ENCODE data around the gene RPL22.

The RPL22 gene

DNA sequence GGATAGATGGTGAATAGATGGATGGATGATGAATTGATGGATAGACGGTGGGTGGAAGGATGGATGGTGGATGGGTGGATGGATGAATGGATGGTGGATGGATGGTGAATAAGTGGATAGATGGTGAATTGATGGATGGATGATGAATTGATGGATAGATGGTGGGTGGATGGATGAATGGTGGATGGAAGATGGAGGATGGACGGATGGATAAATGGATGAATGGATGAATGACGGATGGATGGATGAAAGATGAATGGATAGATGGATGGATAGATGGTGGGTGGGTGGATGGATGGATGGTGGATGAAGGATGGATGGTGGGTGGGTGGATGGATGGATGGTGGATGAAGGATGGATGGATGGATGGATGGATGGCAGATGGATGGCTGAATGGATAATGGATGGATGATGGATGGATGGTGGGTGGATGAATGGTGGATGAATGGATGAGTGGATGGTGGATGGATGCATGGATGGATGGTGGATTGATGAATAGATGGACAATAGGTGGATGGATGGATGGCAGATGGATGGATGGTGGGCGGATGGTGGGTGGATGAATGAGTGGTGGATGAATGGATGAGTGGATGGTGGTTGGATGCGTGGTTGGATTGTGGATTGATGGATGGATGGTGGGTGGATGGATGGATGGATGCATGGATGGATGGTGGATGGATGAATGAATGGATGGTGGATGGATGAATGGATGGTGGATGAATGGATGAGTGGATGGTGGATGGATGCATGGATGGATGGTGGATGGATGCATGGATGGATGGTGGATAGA lies 24.6 kb downstream of the RPL22 start:
- Histone ChIP-seq H3K27me3 (ENCODE audit: insufficient read depth, insufficient read length) (peaks cover 38% of the 10 kb centered on the region), H3K9ac (ENCODE audit: insufficient read length, low read depth) (no peak overlapping the region), H3K36me3 (ENCODE audit: insufficient read depth, insufficient read length, low read length) (no peaks in the 10 kb centered on the region), H3K4me3 (ENCODE audit: insufficient read length, low read depth) (no peak overlapping the region), H3K4me1 (ENCODE audit: insufficient read depth, insufficient read length) (no peaks in the 10 kb centered on the region), H3K9me3 (ENCODE audit: insufficient read depth, low read length) (no peaks in the 10 kb centered on the region)
- TF ChIP-seq ZNF274 (IDR thresholded peaks at IDR 0.05; ENCODE audit: low read depth, low read length) (no peak), YY1 (IDR thresholded peaks at IDR 0.05; ENCODE audit: insufficient read depth, insufficient read length) (no peak), SUZ12 (IDR thresholded peaks at IDR 0.05; ENCODE audit: extremely low read depth, insufficient read depth, insufficient read length) (no peak)
- no peak for DNase-seq (ENCODE audit: low read depth, low spot score)

GRCh38 chr1:6172549-6172948 lies 26.8 kb downstream of the RPL22 start:
- Histone ChIP-seq H3K4me3 (ENCODE audit: insufficient read length, low read depth) (no peak overlapping the region), H3K9ac (ENCODE audit: insufficient read length, low read depth) (no peak overlapping the region), H3K4me1 (ENCODE audit: insufficient read depth, insufficient read length) (no peaks in the 10 kb centered on the region), H3K9me3 (ENCODE audit: insufficient read depth, low read length) (no peaks in the 10 kb centered on the region), H3K36me3 (ENCODE audit: insufficient read depth, insufficient read length, low read length) (no peaks in the 10 kb centered on the region), H3K27me3 (ENCODE audit: insufficient read depth, insufficient read length) (peaks cover 21% of the 10 kb centered on the region)
- no peak for TF ChIP-seq ZNF274 (IDR thresholded peaks at IDR 0.05; ENCODE audit: low read depth, low read length)
- no peak for TF ChIP-seq YY1 (IDR thresholded peaks at IDR 0.05; ENCODE audit: insufficient read depth, insufficient read length)
- no peak for TF ChIP-seq SUZ12 (IDR thresholded peaks at IDR 0.05; ENCODE audit: extremely low read depth, insufficient read depth, insufficient read length)
- DNase-seq (ENCODE audit: low read depth, low spot score), result no peak

DNA sequence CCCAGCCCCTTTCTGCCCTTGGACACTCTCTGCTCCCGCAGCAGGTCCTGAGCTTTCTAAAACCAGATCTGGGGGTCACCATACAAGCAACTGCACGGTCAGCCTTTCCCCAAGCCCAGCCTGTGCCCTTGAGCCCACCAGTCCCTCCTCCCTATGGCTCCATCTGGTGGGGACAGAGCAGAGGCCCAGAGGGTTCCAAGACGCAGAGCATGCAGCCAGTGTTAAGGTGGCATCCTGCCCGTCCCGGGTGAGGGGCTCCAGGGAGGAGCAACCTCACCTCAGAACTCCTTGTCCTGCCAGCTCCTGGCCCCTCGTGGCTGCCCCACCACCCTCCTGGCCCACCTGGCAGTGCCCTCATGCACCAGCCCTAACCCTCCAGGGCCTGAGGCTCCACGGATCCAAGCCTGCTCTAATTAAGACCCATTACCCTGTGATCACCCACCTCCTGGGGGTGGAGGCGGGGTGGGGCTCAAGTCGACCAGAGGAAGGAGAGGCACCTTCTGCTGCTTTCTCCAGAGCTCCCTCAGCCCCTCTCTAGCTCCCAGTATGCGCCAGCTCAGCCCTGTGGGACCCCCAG lies 27.8 kb downstream of the RPL22 start:
- H3K4me1 ChIP-seq (ENCODE audit: insufficient read depth, insufficient read length), result no peaks in the 10 kb centered on the region

DNA sequence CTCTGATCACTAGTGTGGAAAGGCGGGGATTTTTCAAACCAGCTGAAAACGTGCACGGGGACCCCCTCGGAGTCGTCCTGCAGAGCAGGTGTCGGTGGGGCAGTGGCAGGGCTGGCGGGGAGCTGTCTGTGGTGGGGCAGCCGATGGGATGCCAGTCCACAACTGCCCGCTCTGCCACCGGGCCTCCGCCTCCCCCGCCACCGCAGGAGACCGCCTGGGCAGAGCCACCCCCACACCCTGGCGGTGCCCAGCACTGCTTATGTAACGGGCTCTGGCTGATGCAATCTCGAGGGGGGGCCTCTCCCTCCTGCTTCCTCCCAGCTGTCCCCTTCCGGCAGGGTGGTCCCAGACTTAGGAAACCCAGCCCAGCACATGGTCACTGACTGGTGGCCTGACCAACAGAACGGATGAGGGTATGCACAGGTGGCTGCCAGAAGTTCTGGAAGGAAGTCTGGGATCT lies 28.6 kb downstream of the RPL22 start:
- Histone ChIP-seq H3K27me3 (ENCODE audit: insufficient read depth, insufficient read length) (peaks cover 4% of the 10 kb centered on the region), H3K4me3 (ENCODE audit: insufficient read length, low read depth) (no peak overlapping the region), H3K36me3 (ENCODE audit: insufficient read depth, insufficient read length, low read length) (no peaks in the 10 kb centered on the region), H3K4me1 (ENCODE audit: insufficient read depth, insufficient read length) (no peaks in the 10 kb centered on the region), H3K9ac (ENCODE audit: insufficient read length, low read depth) (no peak overlapping the region), H3K9me3 (ENCODE audit: insufficient read depth, low read length) (no peaks in the 10 kb centered on the region)
- TF ChIP-seq YY1 (IDR thresholded peaks at IDR 0.05; ENCODE audit: insufficient read depth, insufficient read length) (no peak), SUZ12 (IDR thresholded peaks at IDR 0.05; ENCODE audit: extremely low read depth, insufficient read depth, insufficient read length) (no peak), ZNF274 (IDR thresholded peaks at IDR 0.05; ENCODE audit: low read depth, low read length) (no peak)
- no peak for DNase-seq (ENCODE audit: low read depth, low spot score)

More for the DNA sequence above, 27.8 kb downstream of the RPL22 start:
- Histone ChIP-seq H3K36me3 (ENCODE audit: insufficient read depth, insufficient read length, low read length) (no peaks in the 10 kb centered on the region), H3K9ac (ENCODE audit: insufficient read length, low read depth) (no peak overlapping the region), H3K9me3 (ENCODE audit: insufficient read depth, low read length) (no peaks in the 10 kb centered on the region), H3K4me3 (ENCODE audit: insufficient read length, low read depth) (no peak overlapping the region), H3K27me3 (ENCODE audit: insufficient read depth, insufficient read length) (peaks cover 12% of the 10 kb centered on the region)
- TF ChIP-seq YY1 (IDR thresholded peaks at IDR 0.05; ENCODE audit: insufficient read depth, insufficient read length), result no peak
- TF ChIP-seq SUZ12 (IDR thresholded peaks at IDR 0.05; ENCODE audit: extremely low read depth, insufficient read depth, insufficient read length), result no peak
- no peak for TF ChIP-seq ZNF274 (IDR thresholded peaks at IDR 0.05; ENCODE audit: low read depth, low read length)
- no peak for DNase-seq (ENCODE audit: low read depth, low spot score)

- no peak overlapping the region for H3K4me3 ChIP-seq (ENCODE audit: insufficient read length, low read depth)
- no peak for DNase-seq (ENCODE audit: low read depth, low spot score)
- no peaks in the 10 kb centered on the region for H3K9me3 ChIP-seq (ENCODE audit: insufficient read depth, low read length)
- no peak overlapping the region for H3K9ac ChIP-seq (ENCODE audit: insufficient read length, low read depth)
- no peaks in the 10 kb centered on the region for H3K4me1 ChIP-seq (ENCODE audit: insufficient read depth, insufficient read length)
- no peaks in the 10 kb centered on the region for H3K27me3 ChIP-seq (ENCODE audit: insufficient read depth, insufficient read length)
- no peaks in the 10 kb centered on the region for H3K36me3 ChIP-seq (ENCODE audit: insufficient read depth, insufficient read length, low read length)
- TF ChIP-seq SUZ12 (IDR thresholded peaks at IDR 0.05; ENCODE audit: extremely low read depth, insufficient read depth, insufficient read length) (no peak), YY1 (IDR thresholded peaks at IDR 0.05; ENCODE audit: insufficient read depth, insufficient read length) (no peak), ZNF274 (IDR thresholded peaks at IDR 0.05; ENCODE audit: low read depth, low read length) (no peak)
Measured at GRCh38 chr1:6170116-6170741, 29.2 kb downstream of the RPL22 start.

DNA sequence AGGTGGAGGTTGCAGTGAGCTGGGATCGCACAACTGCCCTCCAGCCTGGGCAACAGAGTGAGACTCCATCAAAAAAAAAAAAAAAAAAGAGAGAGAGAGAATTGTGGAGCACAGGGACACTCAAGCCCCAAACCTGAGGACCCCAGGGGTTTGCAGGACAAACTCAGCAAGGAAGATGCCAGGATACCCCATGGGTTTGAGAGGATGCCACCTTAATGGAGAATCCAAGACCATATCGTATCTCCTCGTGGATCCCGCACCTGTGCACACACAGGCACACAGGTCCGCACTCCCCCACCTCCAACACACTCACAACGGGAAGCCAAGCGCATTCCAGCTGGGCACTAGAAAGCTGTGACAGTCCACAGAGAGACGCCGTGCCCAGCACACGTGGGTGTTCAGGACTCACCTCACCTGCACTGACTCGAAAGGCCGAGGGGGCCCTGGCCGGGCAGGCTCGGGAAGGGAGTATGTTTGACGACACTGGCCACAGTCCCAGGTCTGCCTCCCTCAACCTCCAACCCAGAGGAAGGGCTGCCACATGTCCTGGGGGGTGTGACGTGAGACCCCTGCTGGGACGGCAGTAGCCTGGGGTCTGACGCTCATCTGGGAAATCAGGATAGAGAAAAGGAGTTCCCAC lies 30.3 kb downstream of the RPL22 start:
- TF ChIP-seq YY1 (IDR thresholded peaks at IDR 0.05; ENCODE audit: insufficient read depth, insufficient read length) (no peak), ZNF274 (IDR thresholded peaks at IDR 0.05; ENCODE audit: low read depth, low read length) (no peak), SUZ12 (IDR thresholded peaks at IDR 0.05; ENCODE audit: extremely low read depth, insufficient read depth, insufficient read length) (no peak)
- Histone ChIP-seq H3K27me3 (ENCODE audit: insufficient read depth, insufficient read length) (no peaks in the 10 kb centered on the region), H3K4me3 (ENCODE audit: insufficient read length, low read depth) (no peak overlapping the region), H3K36me3 (ENCODE audit: insufficient read depth, insufficient read length, low read length) (no peaks in the 10 kb centered on the region), H3K4me1 (ENCODE audit: insufficient read depth, insufficient read length) (no peaks in the 10 kb centered on the region), H3K9ac (ENCODE audit: insufficient read length, low read depth) (no peak overlapping the region), H3K9me3 (ENCODE audit: insufficient read depth, low read length) (no peaks in the 10 kb centered on the region)
- no peak for DNase-seq (ENCODE audit: low read depth, low spot score)
